Panc1 (cell line): ENCODE results near the gene TNFRSF11A. TPM values are rescaled to one million over a fixed set of nuclear protein-coding genes. Genes with fewer than 3 reads are reported as not detected.

Source experiments
- ATAC-seq: fragments of 200-7000 bp; cut with Tn5 transposase; 2 replicates; pipeline ENCODE4 v1.9.1; 2020; ENCODE audit warnings: mild to moderate bottlenecking, moderate library complexity
- BruUV-seq: library from RNA; stranded (reverse); fragments of 400-500 nt; replicated peaks from 2 replicates; lab custom pipeline; 2021; lab: Mats Ljungman, UMichigan
- CTCF ChIA-PET: fragments of 300-600 bp; sonication (Branson Sonifier 250); formaldehyde crosslinking; loops from one replicate; lab custom pipeline; 2022; ENCODE audit warnings: antibody characterized with exemption; lab: Charles Lee
- POLR2A ChIA-PET: fragments of 300-600 bp; sonication (Branson Sonifier 250); formaldehyde crosslinking; loops from one replicate; lab custom pipeline; 2022; ENCODE audit warnings: antibody characterized with exemption; lab: Charles Lee
- DNase-seq: peaks from one replicate; pipeline ENCODE4 v3.0.0-alpha.2; 2010; ENCODE audit warnings: low read depth, low spot score
- H3K27ac ChIP-seq: 2 replicates; pipeline ENCODE4 v1.5.1; 2011; ENCODE audit warnings: mild to moderate bottlenecking, low read length, inconsistent platforms
- H3K27me3 ChIP-seq: fragments of 200-500 bp; sonication (Bioruptor generic); 2 replicates; pipeline ENCODE4 v1.6.0; 2014; ENCODE audit warnings: low read length, inconsistent platforms; ENCODE audit not compliant: control insufficient read depth, insufficient read depth
- H3K36me3 ChIP-seq: fragments of 200-500 bp; sonication (Bioruptor generic); 2 replicates; pipeline ENCODE4 v1.5.1; 2014; ENCODE audit warnings: inconsistent platforms, mild to moderate bottlenecking, low read length, moderate library complexity; ENCODE audit not compliant: control insufficient read depth, insufficient read depth
- H3K4me1 ChIP-seq: 2 replicates; pipeline ENCODE4 v1.5.1; 2011; ENCODE audit warnings: inconsistent platforms, mild to moderate bottlenecking, low read length, moderate library complexity; ENCODE audit not compliant: control insufficient read depth, insufficient read depth
- H3K4me3 ChIP-seq, 2 experiments: 2 replicates each; pipeline ENCODE4 v1.5.1; 2011 to 2012; ENCODE audit warnings: low read depth in 2 of 2, low read length in 2 of 2, mild to moderate bottlenecking in 2 of 2, inconsistent platforms in 1 of 2, moderate library complexity in 1 of 2
- H3K9me3 ChIP-seq: fragments of 200-500 bp; sonication (Bioruptor generic); 2 replicates; pipeline ENCODE4 v1.5.1; 2014; ENCODE audit warnings: low read depth, mild to moderate bottlenecking, inconsistent platforms, low read length, moderate library complexity; ENCODE audit not compliant: control insufficient read depth, insufficient read depth
- POLR2AphosphoS5 ChIP-seq: IDR thresholded peaks from 2 replicates; pipeline ENCODE4 v1.6.1; 2012; ENCODE audit warnings: mild to moderate bottlenecking, low read depth, low read length, moderate library complexity
- REST ChIP-seq, 2 experiments: IDR thresholded peaks; 2 replicates each; pipeline ENCODE4 v1.6.1; 2011 to 2012; ENCODE audit warnings: low read depth in 2 of 2, control low read depth in 1 of 2, low read length in 1 of 2, mild to moderate bottlenecking in 1 of 2, moderate library complexity in 1 of 2; ENCODE audit not compliant: insufficient read depth in 1 of 2
- SIN3A ChIP-seq: IDR thresholded peaks from 2 replicates; pipeline ENCODE4 v1.6.1; 2012; ENCODE audit warnings: low read depth, mild to moderate bottlenecking, low read length, moderate library complexity, borderline replicate concordance; ENCODE audit not compliant: insufficient read depth
- TCF7L2 ChIP-seq: IDR thresholded peaks from 2 replicates; pipeline ENCODE4 v1.6.1; 2011; ENCODE audit warnings: mild to moderate bottlenecking, low read depth, low read length, inconsistent platforms
- in situ Hi-C: cut with HindIII; loops from 2 replicates; pipeline ENCODE4 v1.10.0; 2016; ENCODE audit warnings: low sequenced_read_pairs, low pct_unique_long_range_greater_than_20kb
- intact Hi-C: fragments of 100-400 bp; cut with micrococcal nuclease; formaldehyde crosslinking; loops from one replicate; pipeline ENCODE4 v1.10.0; 2022; ENCODE audit not compliant: unreplicated experiment
- total RNA-seq: library from RNA; stranded (reverse); gene quantifications from one replicate; pipeline ENCODE4 v1.2.1, GENCODE V29; 2021; ENCODE audit not compliant: unreplicated experiment
- TF ChIP-seq, protein P1 (sequence below): fragments of 450-650 bp; IDR thresholded peaks from 2 replicates; pipeline ENCODE4 v1.5.1; 2017; ENCODE audit warnings: mild to moderate bottlenecking

Gene TNFRSF11A
- total RNA-seq, 1 experiment from 2014 or later = 14.1 TPM

- TF ChIP-seq TCF7L2 (no peak), REST (IDR thresholded peaks at IDR 0.05; ENCODE audit: insufficient read depth in 1 of 2, low read depth in 2 of 2, low read length in 1 of 2) (no peak), POLR2AphosphoS5 (no peak), SIN3A (no peak)
- TF ChIP-seq, protein P1, sequence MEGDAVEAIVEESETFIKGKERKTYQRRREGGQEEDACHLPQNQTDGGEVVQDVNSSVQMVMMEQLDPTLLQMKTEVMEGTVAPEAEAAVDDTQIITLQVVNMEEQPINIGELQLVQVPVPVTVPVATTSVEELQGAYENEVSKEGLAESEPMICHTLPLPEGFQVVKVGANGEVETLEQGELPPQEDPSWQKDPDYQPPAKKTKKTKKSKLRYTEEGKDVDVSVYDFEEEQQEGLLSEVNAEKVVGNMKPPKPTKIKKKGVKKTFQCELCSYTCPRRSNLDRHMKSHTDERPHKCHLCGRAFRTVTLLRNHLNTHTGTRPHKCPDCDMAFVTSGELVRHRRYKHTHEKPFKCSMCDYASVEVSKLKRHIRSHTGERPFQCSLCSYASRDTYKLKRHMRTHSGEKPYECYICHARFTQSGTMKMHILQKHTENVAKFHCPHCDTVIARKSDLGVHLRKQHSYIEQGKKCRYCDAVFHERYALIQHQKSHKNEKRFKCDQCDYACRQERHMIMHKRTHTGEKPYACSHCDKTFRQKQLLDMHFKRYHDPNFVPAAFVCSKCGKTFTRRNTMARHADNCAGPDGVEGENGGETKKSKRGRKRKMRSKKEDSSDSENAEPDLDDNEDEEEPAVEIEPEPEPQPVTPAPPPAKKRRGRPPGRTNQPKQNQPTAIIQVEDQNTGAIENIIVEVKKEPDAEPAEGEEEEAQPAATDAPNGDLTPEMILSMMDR = no peak
- BruUV-seq = no TSS peak
- Histone ChIP-seq H3K27me3 (no peaks in the 10 kb centered on the region), H3K4me3 (no peak overlapping the region), H3K4me1 (peaks cover 3% of the 10 kb centered on the region), H3K36me3 (no peaks in the 10 kb centered on the region), H3K9me3 (no peaks in the 10 kb centered on the region), H3K27ac (peak overlapping the region; percentile 23; the same call in 1 of the 2 replicates)
- POLR2A ChIA-PET = no interaction called here
- DNase-seq = no peak
- intact Hi-C loops = no loop called here
- in situ Hi-C loops = no loop called here
- CTCF ChIA-PET = no interaction called here
- ATAC-seq = no peak
Measured at GRCh38 chr18:62420151-62420512, 95.0 kb downstream of the TNFRSF11A start.

GRCh38 chr18:62420513-62421209, 95.6 kb downstream of the TNFRSF11A start:
- H3K27me3 ChIP-seq = no peaks in the 10 kb centered on the region
- peak; percentile 80 for ATAC-seq
- H3K9me3 ChIP-seq = no peaks in the 10 kb centered on the region
- H3K36me3 ChIP-seq = no peaks in the 10 kb centered on the region
- ChIA-PET CTCF (no interaction called here), POLR2A (no interaction called here)
- TF ChIP-seq POLR2AphosphoS5 = no peak
- no peak for TF ChIP-seq SIN3A
- TF ChIP-seq TCF7L2 = no peak
- BruUV-seq = no TSS peak
- H3K4me1 ChIP-seq = peaks cover 7% of the 10 kb centered on the region
- in situ Hi-C loops = no loop called here
- H3K4me3 ChIP-seq = peak overlapping the region in 1 of 2 experiments; percentile 15; a peak in 1 of 4 replicates
- no peak for DNase-seq
- intact Hi-C loops = no loop called here
- H3K27ac ChIP-seq = peak overlapping the region; percentile 23
